Measurements from ENCODE around the gene ARMC6. TPM values are rescaled to one million over a fixed set of nuclear protein-coding genes. Genes with fewer than 3 reads are reported as not detected.
A peak's percentile ranks its signal among the peaks of the same experiment; 100 is the strongest.

Gene ARMC6
- total RNA-seq, 1 experiment from 2014 or later: 66.5 TPM

DNA sequence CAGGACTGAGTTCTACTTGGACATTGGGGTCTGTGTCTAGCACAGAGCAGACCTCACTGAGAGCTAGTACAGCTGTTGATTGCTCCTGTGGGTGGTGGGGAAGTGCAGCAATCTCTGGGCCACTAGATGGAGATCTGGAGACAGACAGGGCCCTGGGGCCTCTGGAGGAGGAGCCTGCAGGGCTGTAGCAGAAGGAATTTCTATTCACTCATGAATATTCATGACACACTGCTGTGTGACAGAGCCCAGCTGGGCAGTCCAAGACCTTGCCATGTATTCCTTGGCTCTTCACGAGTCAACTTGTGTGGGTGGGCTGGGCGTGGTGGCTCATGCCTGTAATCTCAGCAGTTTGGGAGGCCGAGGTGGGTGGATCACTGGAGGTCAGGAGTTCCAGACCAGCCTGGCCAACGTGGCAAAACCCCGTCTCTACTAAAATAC is 37.6 kb upstream of the ARMC6 start:
- H3K4ac ChIP-seq (ENCODE audit: low read depth, low read length): no peak overlapping the region
- H2AK5ac ChIP-seq (ENCODE audit: insufficient read length, low read length): no peak overlapping the region
- H2BK15ac ChIP-seq (ENCODE audit: low read depth, low read length): no peak overlapping the region
- H3K56ac ChIP-seq (ENCODE audit: insufficient read length, low read depth, low read length): no peak overlapping the region
- no CpG with 5 or more reads among the region's 5 CpGs for WGBS (ENCODE audit: extremely low coverage, insufficient read length, low lambda C conversion rate)
- H3K79me1 ChIP-seq (ENCODE audit: insufficient read depth, low read depth, low read length, poor library complexity, severe bottlenecking): no peaks in the 10 kb centered on the region
- no peaks in the 10 kb centered on the region for H3K4me1 ChIP-seq (ENCODE audit: insufficient read depth, low read length)
- H3K23ac ChIP-seq (ENCODE audit: insufficient read length, low read depth, low read length): no peak overlapping the region
- H3K27me3 ChIP-seq (ENCODE audit: insufficient read depth, low read length): no peaks in the 10 kb centered on the region
- Mint-ChIP-seq H3K27ac (peak overlapping the region in 1 of 3 experiments; percentile 79; a peak in 2 of 7 replicates), H3K27me3 (ENCODE audit: low read depth) (no peaks in the 10 kb centered on the region; the same call in 1 of the 2 replicates), H3K4me3 (no peak overlapping the region), H3K36me3 (ENCODE audit: insufficient read depth in 1 of 3, low read depth in 3 of 3) (peaks cover 36 to 72% (median 64%) of the 10 kb centered on the region in 3 experiments; a peak in 6 of 7 replicates), H3K4me1 (peaks cover 8 to 20% of the 10 kb centered on the region in 2 experiments), H3K9me3 (no peaks in the 10 kb centered on the region)
- no peak overlapping the region for H4K91ac ChIP-seq (ENCODE audit: insufficient read length, low read depth, low read length)
- H4K20me1 ChIP-seq (ENCODE audit: control insufficient read depth, insufficient read depth, insufficient read length): no peaks in the 10 kb centered on the region
- no peak overlapping the region for H3T11ph ChIP-seq (ENCODE audit: low read length)
- H3K9me3 ChIP-seq (ENCODE audit: control insufficient read depth, low read depth, low read length): no peaks in the 10 kb centered on the region
- H4K8ac ChIP-seq (replicated peaks; ENCODE audit: insufficient read length, low read depth, low read length): no peak overlapping the region
- H3K23me2 ChIP-seq (ENCODE audit: insufficient read length, low read depth, low read length, poor library complexity, severe bottlenecking): no peaks in the 10 kb centered on the region
- H2AFZ ChIP-seq (ENCODE audit: low read length): no peak overlapping the region
- H3K14ac ChIP-seq (ENCODE audit: insufficient read depth, low read length): no peak overlapping the region
- peak; percentile 88 for DNase-seq
- no peak overlapping the region for H2BK5ac ChIP-seq (ENCODE audit: insufficient read length, low read length)
- no peak overlapping the region for H2BK12ac ChIP-seq (ENCODE audit: insufficient read length, low read depth, low read length)
- no peak overlapping the region for H3K9ac ChIP-seq (ENCODE audit: extremely low read depth, insufficient read length, low read length)
- no peak overlapping the region for H3K18ac ChIP-seq (ENCODE audit: insufficient read length, low read depth, low read length)
- H2BK120ac ChIP-seq (ENCODE audit: low read depth, low read length, poor library complexity, severe bottlenecking): no peak overlapping the region
- no peak overlapping the region for H2BK20ac ChIP-seq (ENCODE audit: low read depth, low read length, poor library complexity, severe bottlenecking)
- no peak overlapping the region for H3K4me2 ChIP-seq (ENCODE audit: insufficient read depth, insufficient read length, low read length)
- H3K27ac ChIP-seq (ENCODE audit: insufficient read length, low read depth, low read length): no peak overlapping the region
- H4K5ac ChIP-seq (ENCODE audit: insufficient read length, low read depth, low read length): no peak overlapping the region
- TF ChIP-seq, protein P1, sequence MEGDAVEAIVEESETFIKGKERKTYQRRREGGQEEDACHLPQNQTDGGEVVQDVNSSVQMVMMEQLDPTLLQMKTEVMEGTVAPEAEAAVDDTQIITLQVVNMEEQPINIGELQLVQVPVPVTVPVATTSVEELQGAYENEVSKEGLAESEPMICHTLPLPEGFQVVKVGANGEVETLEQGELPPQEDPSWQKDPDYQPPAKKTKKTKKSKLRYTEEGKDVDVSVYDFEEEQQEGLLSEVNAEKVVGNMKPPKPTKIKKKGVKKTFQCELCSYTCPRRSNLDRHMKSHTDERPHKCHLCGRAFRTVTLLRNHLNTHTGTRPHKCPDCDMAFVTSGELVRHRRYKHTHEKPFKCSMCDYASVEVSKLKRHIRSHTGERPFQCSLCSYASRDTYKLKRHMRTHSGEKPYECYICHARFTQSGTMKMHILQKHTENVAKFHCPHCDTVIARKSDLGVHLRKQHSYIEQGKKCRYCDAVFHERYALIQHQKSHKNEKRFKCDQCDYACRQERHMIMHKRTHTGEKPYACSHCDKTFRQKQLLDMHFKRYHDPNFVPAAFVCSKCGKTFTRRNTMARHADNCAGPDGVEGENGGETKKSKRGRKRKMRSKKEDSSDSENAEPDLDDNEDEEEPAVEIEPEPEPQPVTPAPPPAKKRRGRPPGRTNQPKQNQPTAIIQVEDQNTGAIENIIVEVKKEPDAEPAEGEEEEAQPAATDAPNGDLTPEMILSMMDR (conservative IDR thresholded peaks at IDR 0.05): peak; percentile 73
- H3K79me2 ChIP-seq (ENCODE audit: insufficient read depth, low read length): no peaks in the 10 kb centered on the region
